GM12801 (cell line): Measurements from ENCODE around the gene LTBP3.

ENCODE experiments used
- CTCF ChIP-seq: IDR thresholded peaks from one replicate; pipeline ENCODE4 v1.5.1; 2011; ENCODE audit warnings: control low read depth; ENCODE audit not compliant: insufficient read length; ENCODE audit errors: extremely low read depth

The LTBP3 gene

GRCh38 chr11:65524014-65524740 is 34.0 kb downstream of the LTBP3 start:
- TF ChIP-seq CTCF: no peak

GRCh38 chr11:65516135-65516968 is 41.8 kb downstream of the LTBP3 start:
- no peak for TF ChIP-seq CTCF

- no peak for TF ChIP-seq CTCF
Measured at GRCh38 chr11:65506772-65507505, 51.2 kb downstream of the LTBP3 start.

GRCh38 chr11:65506290-65506771 is 51.8 kb downstream of the LTBP3 start:
- no peak for TF ChIP-seq CTCF

- TF ChIP-seq CTCF: no peak
Measured at GRCh38 chr11:65505466-65506289, 52.5 kb downstream of the LTBP3 start.

- TF ChIP-seq CTCF: no peak
Measured at GRCh38 chr11:65504674-65505465, 53.3 kb downstream of the LTBP3 start.
